GM12892 (cell line): ENCODE results near the gene MTG2.

ENCODE experiments used
- POLR2A ChIP-seq: IDR thresholded peaks from 2 replicates; pipeline ENCODE4 v1.6.1; 2011; ENCODE audit warnings: low read depth, low read length, control low read depth
- TAF1 ChIP-seq: IDR thresholded peaks from 2 replicates; pipeline ENCODE4 v1.6.1; 2011; ENCODE audit warnings: low read depth, mild to moderate bottlenecking, control low read depth, low read length, borderline replicate concordance

- TF ChIP-seq POLR2A: no peak
- TF ChIP-seq TAF1: no peak
Observed at GRCh38 chr20:62141397-62142251, 41.2 kb upstream of the MTG2 start.
